CD4-positive, alpha-beta T cell treated with Interleukin-6 for 4 hours (primary cell): Measurements from ENCODE around the gene ANKS3.
A peak's percentile ranks its signal among the peaks of the same experiment; 100 is the strongest.

Experiments
- DNase-seq: peaks from one replicate; pipeline ENCODE4 v3.0.0-alpha.2; 2020; ENCODE audit warnings: mixed read lengths

Gene ANKS3

GRCh38 chr16:4694642-4695451 lies 39.2 kb downstream of the ANKS3 start:
- no peak for DNase-seq

- DNase-seq: peak; percentile 68
Observed at GRCh38 chr16:4693956-4694641, 40.0 kb downstream of the ANKS3 start.

GRCh38 chr16:4693296-4693955 lies 40.6 kb downstream of the ANKS3 start, which contains the start of gene NUDT16L1:
Gene NUDT16L1 (plus strand): TSS chr16:4693562. CDS start chr16:4693727, 165 bp downstream.
- peak; percentile 98 for DNase-seq

- no peak for DNase-seq
Observed at GRCh38 chr16:4692460-4693295, 41.4 kb downstream of the ANKS3 start.

- DNase-seq: no peak
Observed at GRCh38 chr16:4691666-4692412, 42.2 kb downstream of the ANKS3 start.

- DNase-seq: no peak
Observed at GRCh38 chr16:4690946-4691665, 43.0 kb downstream of the ANKS3 start.

- DNase-seq: no peak
Observed at GRCh38 chr16:4689864-4690704, 44.0 kb downstream of the ANKS3 start.

GRCh38 chr16:4689091-4689671 lies 44.9 kb downstream of the ANKS3 start:
- DNase-seq: no peak

GRCh38 chr16:4688674-4689045 lies 45.4 kb downstream of the ANKS3 start:
- DNase-seq: no peak

GRCh38 chr16:4687946-4688673 lies 46.0 kb downstream of the ANKS3 start:
- no peak for DNase-seq

- DNase-seq: no peak
Observed at GRCh38 chr16:4687416-4687815, 46.7 kb downstream of the ANKS3 start.

- DNase-seq: no peak
Observed at GRCh38 chr16:4686497-4687210, 47.4 kb downstream of the ANKS3 start.

GRCh38 chr16:4685776-4686496 lies 48.1 kb downstream of the ANKS3 start:
- DNase-seq: no peak

GRCh38 chr16:4685292-4685691 lies 48.8 kb downstream of the ANKS3 start:
- no peak for DNase-seq

- no peak for DNase-seq
Observed at GRCh38 chr16:4684763-4685162, 49.3 kb downstream of the ANKS3 start.

- no peak for DNase-seq
Observed at GRCh38 chr16:4684058-4684715, 49.9 kb downstream of the ANKS3 start.
